Measurements from ENCODE around the gene ZNF879.

DNA sequence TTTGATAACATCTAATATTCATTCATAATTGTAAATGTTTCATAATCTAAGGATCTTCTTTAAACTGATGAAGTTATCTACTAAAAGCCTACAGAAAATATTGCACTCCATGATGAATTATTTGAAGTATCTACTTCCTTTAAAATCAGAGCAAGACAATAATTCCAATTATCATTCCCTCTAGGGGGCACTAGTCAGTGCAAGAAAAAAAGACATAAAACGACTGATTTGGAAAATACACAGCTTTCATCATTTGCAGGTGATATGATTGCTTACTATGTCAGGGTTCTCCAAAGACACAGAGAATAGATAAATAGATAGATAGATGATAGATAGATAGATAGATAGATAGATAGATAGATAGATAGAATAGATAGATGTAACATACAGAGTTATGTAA, 14.9 kb upstream of the ZNF879 start:
- TF ChIP-seq CTCF (IDR thresholded peaks at IDR 0.05) (no peak), POLR2A (IDR thresholded peaks at IDR 0.05) (no peak)

All from esophagus squamous epithelium (tissue), 4 donors.